Measurements from ENCODE around the gene TCHHL1.
"Not testable (repeated sequence)": the region's sequence is repeated elsewhere in the genome, so short reads cannot be mapped to it uniquely, and the experiment has no call there.

TCHHL1 gene

GRCh38 chr1:152084853-152085252 is 4.0 kb downstream of the TCHHL1 start:
- no peak for DNase-seq

DNA sequence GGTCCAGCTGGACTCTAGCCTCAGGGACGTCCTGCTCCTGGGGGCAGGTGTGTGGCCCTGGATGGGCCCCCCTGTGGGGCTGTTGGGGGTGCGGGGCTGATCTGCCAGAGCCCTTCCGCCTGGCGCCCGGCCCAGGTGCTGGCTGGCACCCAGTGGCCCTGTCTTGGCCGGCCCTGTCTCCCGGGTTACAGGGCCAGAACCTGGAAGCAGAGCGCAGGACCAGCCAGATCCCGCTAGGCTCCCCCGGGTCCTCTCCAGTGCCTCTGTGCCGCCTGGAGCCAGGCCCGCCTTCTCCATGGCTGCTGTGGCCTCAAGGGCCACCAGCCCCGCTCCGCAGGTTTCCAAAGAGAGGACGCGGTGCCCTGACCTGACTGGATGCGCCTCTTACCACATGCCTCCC is 7.8 kb downstream of the TCHHL1 start:
- DNase-seq = not testable (repeated sequence)

DNA sequence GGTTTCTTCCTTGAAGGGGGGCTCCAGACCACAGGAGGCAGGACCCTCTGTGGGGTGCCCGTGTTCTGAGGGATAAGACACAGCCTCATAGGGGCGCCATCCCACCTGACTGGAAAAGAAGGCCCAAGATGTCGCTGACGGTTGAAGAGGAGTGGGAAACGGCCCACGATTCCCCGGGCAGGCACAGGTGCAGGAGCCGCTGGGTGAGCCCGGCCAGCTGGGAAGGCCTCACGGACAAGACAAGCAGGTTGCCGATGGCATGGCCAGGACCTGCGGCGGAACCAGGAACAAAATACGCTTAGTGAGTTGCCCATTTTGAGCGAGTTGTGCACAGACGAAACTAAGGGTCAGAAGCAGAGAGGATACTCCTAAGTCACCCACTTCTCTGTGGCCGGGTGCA is 8.4 kb downstream of the TCHHL1 start:
- not testable (repeated sequence) for DNase-seq

GRCh38 chr1:152078831-152079441 is 9.9 kb downstream of the TCHHL1 start:
- DNase-seq = no peak

DNA sequence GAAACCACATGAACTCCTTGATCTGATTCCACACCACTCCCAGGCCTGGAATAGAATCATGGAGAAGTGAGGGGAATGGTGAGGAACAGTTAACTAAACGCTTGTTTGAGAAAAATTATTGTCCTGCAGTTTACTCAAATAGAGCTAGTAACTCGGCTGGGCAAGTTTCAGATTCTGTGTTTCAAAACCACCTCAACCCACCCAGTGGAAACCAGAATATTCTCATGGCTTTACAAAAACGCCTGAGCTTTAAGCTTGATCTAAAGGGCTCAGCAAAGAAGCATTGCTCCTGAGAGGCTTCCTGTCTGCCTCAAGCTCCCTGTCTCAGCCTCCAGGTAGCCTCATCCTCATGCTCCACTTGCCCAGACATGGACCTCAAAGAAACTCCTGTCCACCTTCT is 16.6 kb downstream of the TCHHL1 start:
- DNase-seq = no peak

DNA sequence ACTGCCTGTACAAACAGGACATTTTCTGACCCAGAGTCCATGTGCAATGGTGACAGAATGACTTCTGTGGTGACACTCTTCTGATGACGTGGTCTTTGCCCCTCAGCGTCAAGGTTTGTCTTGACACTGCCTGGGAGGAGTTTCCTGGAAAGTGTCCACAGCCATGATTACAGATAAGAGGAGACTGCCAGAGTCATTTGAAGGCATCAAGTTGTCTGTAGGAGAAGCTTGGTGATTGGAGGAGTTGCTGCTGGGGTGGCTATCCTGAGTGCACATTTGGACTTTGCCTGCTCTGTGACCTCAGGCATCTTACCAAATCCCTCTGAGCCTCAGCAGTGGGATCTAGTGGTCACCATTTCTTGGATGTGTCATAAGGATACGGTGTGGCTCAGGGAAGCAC is 17.7 kb downstream of the TCHHL1 start:
- DNase-seq = no peak

GRCh38 chr1:152067929-152068328 is 20.9 kb downstream of the TCHHL1 start:
- DNase-seq = no peak

- no peak for DNase-seq
Observed at GRCh38 chr1:152067150-152067549, 21.7 kb downstream of the TCHHL1 start.

- DNase-seq = no peak
Observed at GRCh38 chr1:152061952-152062351, 26.9 kb downstream of the TCHHL1 start.

- peak; percentile 96 for DNase-seq
Observed at GRCh38 chr1:152053375-152053774, 35.5 kb downstream of the TCHHL1 start.

DNA sequence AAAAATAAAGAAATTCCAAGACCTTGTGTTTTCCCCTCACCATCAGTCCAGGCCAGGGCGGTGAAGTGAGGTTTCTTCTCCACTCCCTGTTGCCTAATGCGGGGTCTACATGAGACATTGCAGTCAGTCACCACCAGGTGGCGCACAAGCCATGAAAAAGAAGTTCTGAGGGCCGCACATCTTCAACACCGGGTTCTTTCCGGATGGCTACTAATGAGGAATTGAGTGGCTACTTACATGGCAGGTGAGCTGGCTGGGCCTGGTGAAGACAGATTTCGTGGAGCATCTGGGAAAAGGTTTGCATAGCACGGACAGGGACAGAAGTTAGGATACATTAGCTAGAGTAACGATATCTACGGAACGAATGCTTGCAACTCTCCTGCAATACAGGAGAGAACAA is 36.3 kb downstream of the TCHHL1 start:
- DNase-seq = peak; percentile 89

DNA sequence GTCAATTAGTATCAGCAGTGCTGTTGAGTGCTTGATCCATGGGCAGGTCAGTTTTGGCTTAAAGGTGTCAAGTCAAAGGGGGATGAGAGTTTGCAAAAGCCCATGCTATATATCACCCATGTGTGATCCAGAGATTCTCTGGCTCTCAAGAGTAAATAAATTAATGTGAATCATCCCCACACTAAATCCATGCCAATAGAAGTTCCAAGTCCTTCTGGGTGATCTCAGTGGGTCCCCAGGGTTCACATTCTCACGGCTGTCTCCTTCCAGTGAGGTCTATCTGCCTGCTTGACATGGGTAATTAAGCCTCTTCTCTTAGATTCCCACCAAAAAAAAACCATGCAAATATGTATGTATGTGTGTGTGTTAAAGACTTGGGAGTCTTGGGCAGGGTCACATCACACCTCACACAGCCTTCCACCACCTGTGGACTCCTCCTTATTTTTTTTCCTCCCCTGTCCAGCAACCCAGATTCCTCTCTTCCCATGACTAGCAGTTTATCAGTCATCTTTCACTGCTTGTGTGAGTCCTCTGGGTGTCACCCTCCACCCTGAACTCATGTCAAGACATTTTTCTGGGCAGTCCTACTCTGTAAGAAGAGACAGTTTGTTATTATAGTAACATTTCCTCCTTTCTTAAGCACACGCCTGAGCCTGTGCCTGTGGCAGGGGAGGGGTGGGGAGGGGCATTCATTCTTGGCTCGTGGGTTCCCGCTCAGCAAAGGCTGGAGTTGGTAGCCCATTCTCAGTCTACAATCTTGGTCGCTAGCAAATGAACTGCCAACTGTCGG is 37.8 kb downstream of the TCHHL1 start:
- no peak for DNase-seq

DNA sequence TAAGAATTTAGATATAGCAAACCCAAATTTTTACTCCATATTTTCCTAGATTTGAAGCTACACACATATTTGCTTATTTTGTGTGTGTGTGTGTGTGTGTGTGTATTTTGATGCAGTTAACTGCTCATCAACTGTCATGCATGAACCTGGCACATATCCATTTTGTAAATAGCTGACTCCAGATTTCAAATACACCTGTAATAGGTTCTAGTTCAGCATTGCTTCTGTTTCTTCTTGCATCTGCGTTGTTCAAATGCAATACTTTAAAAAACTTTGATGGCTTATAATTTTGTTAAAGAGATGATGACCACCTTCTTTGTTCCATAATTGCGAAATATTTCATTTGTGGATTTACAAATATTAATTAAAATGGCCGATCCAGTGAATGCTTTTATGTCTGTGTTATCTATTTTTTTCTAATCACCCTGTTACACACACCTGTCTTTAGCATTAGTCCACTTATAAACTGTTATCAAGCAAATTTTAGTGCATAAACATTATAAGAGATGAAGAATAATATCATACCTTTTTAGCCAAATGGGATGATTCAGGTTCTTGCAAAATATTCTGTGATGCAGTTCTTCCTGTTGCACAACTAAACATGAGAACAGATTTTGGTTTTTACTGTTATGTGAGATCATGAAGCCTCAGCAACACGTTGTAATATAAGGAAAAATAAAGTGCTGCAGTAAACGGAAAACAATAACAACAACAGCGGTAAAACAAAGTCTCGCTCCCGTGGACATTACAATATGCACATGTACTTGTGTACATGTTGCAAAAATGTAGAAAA is 39.4 kb downstream of the TCHHL1 start:
- no peak for DNase-seq

DNA sequence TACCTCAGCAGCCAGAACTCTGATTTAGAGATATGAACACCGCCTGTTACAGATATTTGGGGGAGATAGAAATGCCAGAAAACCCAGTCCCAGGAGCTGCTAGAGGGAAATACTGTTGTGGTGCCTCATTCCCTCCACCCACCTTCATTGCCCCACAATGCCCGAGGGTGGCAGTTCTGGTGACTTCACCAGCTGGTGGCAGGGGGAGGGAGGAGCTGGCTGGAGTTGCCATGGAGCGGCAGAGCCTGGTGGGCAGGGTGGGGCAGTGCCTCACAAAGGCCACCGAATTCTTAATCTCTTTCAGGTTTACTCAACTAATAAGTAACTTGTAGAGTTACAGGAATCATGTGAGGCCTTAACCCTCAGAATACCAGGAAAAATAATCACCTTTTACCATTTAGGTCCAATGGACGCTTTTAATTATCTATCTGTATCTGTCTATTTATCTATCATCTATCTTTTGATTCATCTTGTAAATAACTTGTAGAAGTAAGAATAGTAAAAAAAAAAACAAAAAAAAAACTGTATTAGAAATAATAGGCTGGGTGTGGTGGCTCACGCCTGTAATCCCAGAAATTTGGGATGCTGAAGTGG is 40.4 kb downstream of the TCHHL1 start:
- DNase-seq = no peak

- DNase-seq = peak; percentile 49
Observed at GRCh38 chr1:152047730-152048415, 41.0 kb downstream of the TCHHL1 start.

- DNase-seq = no peak
Observed at GRCh38 chr1:152047413-152047729, 41.5 kb downstream of the TCHHL1 start.

- DNase-seq = no peak
Observed at GRCh38 chr1:152044386-152044785, 44.5 kb downstream of the TCHHL1 start.

DNA sequence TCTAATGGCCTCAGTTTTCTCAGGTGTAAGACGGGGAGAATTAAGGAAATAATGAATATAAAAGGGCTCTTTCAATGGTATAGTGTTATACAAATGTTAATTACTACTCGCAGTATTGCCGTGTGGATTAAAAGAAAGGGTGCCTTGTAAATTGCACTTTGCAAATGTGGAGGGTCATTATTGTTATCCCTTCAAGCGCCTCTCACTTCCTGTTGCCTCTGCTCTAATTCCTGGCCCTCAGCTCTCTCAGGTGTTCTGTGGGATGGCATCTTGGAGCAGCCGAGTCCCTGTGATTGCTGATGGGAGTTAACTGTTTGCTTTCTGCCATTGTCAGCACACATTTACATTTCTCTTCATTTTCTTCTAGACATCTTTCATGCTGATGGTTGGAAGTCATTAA is 45.0 kb downstream of the TCHHL1 start:
- DNase-seq = no peak

DNA sequence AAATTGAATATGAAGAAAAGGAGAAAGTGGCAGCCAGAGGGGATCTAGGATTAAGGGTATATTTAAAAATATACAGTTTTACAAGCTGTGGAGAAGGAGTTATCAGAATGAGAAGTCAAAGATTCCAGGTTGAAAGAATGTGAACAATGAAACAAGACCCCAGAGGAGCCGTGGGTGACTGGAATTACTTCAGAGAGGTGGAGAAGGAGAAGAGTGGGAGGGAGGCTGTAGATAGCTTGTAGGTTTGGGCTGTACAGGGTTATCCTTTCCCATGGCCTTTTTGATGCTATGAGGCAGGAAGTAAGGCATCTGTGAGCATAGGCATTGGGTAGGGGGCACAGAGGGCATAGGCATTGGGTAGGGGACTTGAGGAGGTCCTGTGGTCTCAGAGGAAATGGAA is 46.8 kb downstream of the TCHHL1 start:
- DNase-seq = no peak

DNA sequence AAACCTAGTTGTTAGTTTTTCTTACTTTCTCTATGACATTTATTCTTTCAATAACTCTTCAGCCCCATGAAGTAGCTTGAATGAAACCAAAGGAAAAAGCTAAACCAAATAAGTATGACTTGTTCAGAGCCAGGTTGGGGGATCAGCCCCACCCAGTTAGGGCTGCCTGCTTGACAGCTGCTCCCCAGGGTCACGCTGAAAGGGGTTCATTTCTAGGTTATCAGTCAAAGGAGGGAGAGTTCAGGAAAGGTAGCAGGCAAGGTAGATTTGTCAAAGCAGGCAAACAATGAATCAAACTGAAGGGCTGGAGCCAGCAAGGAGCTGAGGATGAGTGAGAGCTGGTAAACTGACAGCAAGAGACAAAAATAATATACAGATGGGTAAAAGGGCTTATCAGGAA is 49.0 kb downstream of the TCHHL1 start:
- no peak for DNase-seq

DNA sequence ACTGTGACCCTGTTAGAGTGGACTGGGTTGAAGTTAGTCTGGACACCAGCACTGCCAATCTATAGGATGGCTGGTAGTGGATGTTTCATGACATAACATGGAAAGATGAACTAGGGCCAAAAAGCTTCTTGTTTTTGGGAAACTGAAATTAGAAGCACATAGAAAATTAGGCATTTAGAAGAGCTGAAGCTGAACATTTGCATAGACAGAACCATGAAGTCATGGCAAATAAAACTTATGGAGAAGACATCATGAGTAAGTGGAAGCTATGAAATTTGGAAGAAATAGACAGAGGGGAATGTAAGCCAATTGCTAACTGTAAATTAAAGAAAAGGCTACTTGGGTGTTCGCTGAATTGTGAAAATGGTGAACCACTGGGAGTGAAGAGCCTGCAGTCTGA is 49.4 kb downstream of the TCHHL1 start:
- no peak for DNase-seq

DNA sequence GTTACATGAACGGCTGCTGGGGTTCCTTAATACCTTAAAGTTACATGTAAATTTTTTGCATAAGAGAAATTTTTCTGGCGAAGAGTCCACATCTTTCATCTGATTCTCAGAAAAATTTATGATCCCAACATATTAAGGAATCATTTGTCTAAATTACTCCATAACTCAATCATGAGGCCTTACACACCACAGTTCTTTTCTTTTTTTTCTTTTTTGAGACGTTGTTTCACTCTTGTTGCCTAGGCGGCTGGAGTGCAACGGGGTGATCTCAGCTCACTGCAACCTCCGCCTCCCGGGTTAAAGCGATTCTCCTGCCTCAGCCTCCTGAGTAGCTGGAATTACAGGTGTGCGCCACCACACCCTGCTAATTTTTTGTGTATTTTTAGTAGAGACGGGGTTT is 50.0 kb downstream of the TCHHL1 start:
- DNase-seq = no peak
